Superior temporal gyrus (tissue), 1 donor: ENCODE data around the gene RTL3.
"Not testable (repeated sequence)": the region's sequence is repeated elsewhere in the genome, so short reads cannot be mapped to it uniquely, and the experiment has no call there.

Experiments
- DNase-seq: peaks from one replicate; pipeline ENCODE4 v3.0.0-alpha.2; 2016; ENCODE audit errors: extremely low spot score

RTL3 gene, protein sequence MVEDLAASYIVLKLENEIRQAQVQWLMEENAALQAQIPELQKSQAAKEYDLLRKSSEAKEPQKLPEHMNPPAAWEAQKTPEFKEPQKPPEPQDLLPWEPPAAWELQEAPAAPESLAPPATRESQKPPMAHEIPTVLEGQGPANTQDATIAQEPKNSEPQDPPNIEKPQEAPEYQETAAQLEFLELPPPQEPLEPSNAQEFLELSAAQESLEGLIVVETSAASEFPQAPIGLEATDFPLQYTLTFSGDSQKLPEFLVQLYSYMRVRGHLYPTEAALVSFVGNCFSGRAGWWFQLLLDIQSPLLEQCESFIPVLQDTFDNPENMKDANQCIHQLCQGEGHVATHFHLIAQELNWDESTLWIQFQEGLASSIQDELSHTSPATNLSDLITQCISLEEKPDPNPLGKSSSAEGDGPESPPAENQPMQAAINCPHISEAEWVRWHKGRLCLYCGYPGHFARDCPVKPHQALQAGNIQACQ

DNA sequence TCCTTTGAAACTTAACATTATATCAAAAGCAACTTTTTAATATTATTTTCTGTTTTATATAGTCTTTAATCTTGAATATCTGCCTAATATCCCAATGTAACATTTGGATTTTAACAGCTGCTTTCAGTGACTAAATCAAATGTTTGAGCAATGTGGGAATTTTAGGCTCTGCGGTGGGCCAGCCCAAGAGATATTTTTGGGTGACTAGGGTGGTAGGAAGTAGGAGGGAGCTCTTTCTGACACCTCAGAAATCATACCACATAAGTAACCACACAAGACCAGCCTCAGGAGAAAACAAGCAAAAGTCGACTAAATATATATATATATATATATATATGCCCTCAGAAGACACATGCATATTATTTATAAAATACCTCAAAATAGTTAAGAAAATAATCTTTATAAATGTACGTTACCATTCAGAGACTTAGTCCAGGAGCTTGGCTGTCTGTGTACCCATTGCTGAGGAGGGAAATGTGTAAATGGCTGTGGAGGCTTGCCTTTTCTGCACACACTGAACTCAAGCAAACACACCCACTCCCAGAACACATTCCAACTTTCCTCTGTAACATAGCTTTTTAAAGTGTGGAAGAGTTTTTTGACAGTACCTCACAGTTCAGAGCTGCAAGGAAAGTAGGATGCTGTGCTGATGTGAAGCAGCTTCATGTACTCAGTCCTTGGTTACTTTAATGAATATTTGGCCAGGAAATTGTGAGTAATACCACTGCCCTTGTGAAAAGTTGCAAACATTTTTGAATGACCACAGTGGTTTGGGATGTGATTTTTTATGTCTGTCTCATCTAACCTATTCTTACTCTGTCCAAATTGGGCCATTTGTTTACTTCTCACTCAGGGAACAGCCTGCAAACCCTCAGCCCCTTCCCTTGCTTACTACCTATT lies at the start of gene RTL3:
RTL3 (minus strand) TSS at position 484 of the 900 bp plus-strand sequence. CDS start 908 bp downstream, outside the sequence.
- DNase-seq = no peak

DNA sequence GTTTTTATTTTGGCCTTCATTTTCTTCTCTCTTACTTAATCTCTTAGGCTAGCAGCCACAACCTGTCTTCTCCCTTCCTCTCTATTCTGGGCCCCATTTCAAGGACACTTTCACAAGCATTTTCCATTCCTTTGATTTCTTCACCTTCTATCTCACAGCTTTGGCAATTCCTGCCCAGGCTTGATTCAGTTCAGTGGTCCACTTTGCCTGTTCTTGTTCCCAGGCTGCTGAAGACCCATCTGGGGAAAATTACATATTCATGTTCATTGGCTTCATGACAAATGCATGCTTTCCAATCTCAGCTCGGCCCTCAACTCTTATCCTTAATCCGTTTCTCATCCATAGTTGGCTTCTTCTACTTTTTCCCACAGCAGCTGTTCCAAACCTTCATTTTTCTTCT lies 49.7 kb upstream of the RTL3 start:
- peak; percentile 7 for DNase-seq

DNA sequence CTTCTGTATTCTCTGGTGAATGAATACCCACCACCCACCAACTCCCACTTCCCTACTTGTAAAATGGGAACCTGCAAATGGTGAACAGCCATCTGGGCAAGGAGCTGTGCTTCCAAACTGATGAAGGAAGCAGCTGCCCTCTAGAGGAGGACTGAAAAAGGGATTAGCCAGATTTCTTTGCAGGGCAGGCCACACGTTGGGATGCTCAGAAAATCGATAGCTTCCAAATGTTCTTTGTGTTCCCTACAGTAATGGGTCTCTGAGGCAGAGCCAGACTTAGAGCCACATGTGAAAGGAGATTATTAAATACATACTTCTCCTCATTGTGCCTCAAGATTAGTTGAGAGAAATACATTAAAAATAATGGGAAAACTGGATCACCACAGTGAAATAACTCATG lies 49.1 kb upstream of the RTL3 start:
- no peak for DNase-seq

DNA sequence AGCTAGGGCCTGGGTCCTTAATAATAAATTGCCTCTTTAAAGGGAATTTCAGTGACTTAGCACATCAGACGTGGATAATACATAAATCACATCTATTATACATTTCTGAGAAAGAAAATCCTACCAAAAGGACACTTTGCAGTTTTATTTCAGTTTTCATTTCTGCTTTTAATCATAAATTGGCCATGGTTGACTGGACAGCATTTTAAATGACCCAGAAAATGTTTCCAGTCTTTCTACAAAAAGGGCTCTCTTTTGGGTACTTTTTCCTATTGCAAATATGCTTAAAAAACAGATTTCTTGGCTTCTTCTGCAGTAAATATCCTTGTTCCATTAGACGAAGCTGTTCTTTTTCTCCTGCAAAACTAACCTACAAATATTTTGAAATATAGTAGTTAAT lies 46.9 kb upstream of the RTL3 start:
- DNase-seq = no peak

DNA sequence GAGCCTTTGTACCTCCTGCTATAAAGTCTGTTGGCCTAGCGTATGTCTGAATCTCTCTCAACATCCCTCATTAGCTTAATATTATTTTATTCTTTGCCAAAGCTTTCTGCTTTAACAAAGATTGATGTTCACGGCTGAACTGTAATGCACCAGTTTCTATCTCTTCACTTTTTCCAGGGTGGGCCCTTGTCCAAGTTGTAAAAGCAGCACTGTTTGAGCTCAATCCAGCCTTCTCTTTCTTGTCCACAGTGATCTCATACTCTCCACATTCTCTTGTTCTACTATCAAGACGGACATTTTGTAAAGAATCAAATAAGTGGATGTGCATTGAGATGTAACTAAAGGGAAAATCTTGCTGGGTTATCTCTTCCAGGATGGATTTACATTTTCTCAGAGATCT lies 34.4 kb upstream of the RTL3 start:
- DNase-seq = no peak

DNA sequence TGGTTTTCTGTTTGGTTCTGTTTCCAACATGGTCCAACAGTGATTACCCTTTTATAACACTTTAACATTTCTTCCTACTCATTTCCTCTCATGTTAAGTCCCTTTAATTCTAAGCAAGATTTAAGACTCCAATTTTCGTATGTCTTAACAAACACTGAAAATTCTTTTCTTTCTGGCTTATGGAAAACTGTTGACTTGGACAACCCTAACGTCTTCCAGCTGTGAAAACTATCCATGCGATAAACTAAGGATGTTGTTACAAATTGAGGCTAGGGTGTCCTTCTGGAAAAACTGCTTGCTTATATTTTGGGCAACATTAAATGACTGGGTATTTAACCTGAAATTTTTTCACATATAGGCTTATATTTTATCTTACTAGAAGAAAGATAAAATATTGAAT lies 33.9 kb upstream of the RTL3 start:
- no peak for DNase-seq

DNA sequence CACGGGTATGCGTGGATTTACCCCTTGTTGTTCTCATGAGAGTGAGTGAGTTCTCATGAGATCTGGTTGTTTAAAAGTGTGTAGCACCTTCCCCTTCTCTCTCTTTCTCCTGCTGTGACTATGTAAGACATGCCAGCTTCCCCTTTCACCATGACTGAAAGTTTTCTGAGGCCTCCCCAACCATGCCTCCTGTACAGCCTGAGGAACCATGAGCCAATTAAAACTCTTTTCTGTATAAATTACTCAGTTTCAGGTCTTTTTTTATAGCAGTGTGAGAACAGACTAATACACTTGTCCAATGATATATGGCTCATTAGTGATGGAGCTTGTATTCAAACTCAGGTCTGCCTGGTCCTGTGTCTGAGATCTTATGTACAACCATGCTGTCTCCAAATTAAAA lies 28.5 kb upstream of the RTL3 start:
- DNase-seq = no peak

DNA sequence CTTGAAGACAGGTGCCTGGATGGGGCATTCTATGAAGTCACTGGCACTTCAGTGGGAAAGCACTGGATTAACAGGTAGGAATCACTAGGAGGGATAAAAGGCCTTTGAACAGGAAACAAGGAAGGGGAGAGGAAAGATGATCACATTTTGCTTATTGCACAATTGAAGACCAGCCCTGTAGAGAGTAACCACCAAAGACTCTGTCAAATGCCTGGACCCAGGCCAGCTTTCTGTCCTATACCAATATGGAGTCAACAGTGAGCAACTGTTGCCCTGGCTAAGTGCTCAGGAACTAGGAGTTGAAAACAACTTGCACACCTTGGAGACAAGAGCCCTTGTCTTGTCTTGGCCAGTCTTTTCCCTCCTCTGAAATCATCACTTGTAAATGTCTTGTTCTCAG lies 14.1 kb upstream of the RTL3 start:
- no peak for DNase-seq

DNA sequence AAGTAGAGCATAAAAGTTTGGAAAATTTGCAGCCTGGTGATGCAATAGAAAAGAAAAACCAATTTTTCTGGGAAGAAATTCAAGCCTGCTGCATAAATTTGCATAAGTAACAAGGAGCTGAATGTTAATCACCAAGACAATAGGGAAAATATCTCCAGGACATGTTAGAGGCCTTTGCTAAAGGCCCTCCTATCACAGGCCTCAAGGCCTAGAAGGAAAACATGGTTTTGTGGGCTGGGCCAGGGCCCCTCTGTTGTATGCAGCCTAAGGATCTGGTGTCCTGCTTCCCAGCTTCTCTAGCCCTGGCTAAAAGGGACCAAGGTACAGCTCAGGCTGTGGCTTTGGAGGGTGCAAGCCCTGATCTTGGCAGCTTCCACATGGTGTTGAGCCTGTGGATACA lies 6.2 kb upstream of the RTL3 start:
- DNase-seq = no peak

DNA sequence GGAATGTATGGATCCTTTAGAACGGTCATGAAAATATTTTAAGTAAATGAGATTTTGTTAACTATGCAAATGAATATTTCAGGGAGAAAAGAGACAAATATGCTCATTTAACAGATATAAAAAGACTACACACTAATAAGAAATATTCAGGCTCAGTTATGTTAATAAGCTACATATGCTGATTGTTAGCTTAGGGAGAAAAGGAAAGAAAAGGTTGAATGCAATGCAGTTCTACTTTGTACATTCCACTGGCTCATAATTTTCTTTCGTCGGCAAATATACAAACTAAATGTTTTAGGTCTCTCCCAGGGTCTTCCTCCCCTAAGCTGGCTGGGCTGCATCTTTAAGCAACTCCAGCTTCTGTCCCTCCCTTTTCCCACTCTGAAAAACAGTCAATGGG lies 2.7 kb upstream of the RTL3 start:
- no peak for DNase-seq

DNA sequence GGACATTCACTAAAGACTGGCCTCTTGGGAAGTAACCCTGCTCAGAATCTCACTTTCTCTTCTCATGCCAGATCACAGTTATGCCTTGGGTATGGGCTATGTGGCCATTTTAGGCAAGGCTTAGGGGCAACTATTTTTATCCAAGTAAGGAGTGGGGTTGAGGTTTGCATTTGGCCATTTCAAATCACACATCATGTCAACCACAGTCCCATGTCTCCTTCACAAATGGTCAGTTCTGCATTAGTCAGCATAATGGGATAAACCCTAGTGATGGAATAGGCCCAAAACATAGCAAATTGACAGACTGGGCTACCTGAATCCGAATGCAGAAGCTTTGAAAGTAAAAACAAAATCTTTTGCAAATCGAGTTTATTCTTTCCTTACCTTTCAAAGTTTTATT lies 827 bp upstream of the RTL3 start:
- DNase-seq = no peak

DNA sequence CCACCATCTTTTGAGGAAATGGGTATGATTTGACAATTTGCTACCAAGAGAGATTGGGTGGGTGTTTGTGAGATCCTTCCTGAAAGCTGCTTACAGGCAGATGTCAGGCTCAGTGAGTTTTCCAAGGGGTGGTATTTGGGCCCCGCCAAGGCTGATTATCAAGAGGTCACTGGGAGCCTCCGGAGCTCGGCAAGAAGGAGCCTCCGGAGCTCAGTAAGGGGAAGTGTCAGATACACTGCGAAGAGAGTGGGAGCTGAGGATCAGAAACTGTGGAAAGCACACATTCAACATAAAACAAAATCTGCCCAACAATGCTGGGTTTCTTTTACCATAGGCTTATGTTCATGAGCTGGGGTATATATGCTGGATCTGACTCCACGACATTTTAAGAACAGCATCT lies 714 bp downstream of the RTL3 start:
- no peak for DNase-seq

DNA sequence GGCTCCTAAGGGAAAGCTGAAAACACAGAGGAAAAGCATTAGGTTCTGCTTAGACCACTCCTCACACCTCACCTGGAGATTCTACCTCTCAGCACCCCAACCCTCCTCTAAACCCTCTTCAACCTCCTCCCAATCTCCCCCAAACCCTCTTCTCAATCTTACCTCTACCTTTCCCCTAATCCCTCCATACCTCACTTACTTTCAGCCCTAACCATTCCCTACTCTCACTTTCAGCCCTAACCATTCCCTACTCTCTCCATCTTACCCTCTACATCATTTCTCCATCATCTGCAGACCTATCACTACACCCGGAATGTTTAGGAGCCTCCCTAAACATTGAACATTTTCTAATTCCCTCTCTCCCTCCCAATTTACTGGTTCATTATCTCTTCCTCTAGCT lies 3.5 kb downstream of the RTL3 start:
- DNase-seq = no peak

DNA sequence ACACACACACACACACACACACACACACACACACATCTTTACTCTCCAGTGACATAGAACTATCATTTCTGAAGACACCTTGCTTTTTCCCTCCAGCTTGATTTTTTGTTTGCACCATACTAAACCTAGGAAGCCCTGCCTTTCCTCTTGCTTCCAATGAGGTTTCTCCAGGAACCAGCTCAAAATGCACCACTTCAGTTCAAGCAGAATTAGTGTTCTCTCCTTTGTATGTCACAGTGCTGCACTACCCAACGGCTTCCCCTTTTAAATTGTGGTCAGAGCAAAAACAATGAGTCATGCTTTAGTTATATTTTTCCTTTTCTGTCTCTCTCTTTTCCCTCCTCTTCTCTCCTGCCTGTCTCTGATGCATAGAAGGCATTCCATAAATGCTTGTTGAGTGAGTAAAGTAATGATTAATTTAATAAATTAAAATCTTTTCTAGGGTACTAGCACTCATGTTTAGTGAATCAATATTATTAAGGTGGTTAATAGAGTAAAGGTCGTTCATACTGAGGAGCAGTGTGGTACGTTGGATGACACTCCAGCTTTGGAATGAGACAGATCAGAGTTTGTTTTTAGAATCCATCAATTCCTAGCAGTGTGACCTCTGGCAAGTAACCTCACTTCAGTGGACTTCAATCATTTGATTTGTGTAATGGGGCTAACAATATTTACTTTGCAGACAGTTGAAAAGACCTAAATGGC lies 5.9 kb downstream of the RTL3 start:
- no peak for DNase-seq

DNA sequence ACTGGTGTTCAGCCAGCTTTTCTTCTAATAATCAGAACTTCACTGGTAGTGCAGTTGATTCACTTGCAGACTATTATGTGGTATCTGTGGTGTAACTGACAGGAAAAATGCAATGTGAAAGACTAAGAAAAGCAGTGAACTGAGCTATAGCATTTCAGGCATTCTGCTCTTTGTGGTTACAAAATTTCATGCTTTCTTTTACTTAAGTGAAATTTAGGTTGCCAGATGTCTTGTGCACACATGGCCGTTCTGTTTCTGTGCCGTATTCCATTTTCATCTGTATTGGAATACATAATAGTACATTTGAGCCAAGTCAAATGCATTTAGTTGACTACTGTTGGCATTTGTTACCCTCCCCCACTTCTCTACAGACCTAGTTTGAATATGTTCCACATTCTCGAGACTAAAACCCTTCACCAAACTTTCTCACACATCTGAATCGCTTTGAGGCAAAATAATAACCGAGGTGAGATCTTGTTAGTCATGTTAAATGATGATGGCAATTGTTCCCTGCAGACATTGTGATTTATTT lies 8.2 kb downstream of the RTL3 start:
- no peak for DNase-seq

DNA sequence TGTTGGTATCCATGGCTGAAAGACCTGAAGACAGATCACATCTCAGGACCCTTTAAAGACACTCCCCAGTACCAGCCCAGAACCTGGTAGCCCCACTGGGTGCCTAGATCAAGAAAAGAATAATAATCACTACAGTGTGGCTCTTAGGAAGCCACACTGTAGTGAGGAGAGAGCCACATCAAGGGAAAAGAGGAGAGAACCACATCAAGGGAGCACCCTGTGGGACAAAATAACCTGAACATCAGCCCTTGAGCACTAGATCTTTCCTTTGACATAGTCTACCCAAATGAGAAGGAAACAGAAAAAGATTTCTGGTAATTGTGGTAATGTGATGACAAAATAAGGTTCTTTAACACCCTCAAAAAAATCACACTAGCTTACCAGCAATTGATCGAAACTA lies 15.3 kb downstream of the RTL3 start:
- no peak for DNase-seq

DNA sequence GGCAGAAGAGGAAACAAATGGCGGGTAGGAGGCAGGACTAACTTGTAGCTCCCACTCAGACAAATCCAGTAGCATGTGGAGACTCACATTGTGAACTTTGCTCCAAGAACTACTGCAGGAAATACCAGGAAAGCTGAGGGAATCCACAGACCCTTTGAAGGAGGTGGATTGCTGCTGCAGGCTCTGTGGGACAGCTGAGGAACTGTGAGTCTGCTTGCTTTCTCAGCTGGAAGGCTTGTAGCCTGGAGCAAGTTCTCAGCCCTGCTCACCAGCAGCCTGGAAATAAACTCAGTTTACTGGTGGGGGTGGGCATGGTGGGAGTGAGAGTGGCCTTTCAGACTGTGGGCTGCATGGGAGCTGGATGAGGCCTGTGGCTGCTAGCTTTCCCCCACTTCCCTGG lies 16.0 kb downstream of the RTL3 start:
- DNase-seq = no peak

DNA sequence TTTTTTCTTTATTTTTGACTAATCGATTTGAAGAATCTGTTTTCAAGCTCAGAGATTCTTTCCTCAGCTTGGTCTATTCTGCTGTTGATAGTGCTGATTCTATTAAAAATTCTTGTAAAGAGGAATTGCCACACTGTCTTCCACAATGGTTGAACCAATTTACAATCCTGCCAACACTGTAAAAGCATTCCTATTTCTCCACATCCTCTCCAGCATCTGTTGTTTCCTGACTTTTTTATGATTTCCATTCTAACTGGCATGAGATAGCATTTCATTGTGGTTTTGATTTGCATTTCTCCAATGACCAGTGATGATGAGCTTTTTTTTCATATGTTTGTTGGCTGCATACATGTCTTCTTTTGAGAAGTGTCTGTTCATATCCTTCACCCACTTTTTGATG lies 23.0 kb downstream of the RTL3 start:
- DNase-seq = not testable (repeated sequence)

DNA sequence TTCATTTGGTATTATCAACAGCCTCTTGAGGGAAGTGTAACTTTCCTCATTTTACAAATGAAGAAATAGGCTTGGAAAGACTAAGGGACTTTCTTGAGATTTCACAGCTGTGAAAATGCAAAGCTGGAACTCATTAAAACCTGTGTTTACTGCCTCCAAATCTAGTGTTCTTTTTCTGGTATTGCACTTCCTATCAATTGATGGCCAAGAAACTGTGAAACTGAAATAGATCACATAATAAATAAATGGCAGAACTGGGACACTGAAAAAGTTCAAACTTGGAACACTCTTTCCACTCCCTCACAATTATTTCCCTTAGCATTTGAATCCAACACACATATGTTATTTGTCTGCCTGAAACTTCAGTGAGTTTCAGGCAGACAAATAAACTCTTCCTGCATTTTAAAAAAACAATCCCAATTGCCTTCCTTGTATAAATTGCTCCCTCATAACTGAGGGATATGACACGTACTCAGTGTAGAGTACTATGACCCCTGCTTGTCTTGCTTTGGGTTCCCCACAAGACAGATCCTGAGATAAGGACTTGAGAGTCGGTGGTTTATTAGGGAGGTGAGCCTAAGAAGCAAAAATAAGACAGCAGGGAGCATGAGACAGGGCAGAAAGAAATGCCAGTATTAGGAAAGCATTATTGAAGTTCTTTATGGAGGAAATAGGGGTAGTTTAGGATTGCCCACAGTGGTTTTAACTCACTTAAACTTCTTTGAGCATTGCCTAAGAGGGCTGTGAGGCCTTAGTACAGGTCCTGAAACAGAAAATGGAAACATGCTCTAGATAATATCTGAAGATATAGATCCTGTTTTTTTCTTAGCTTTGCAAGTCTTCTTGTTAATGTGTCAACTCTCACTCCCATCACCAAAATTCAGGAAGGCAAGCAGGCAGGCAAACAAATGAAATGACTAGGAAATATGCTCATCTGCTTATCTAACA lies 33.9 kb downstream of the RTL3 start:
- DNase-seq = no peak

DNA sequence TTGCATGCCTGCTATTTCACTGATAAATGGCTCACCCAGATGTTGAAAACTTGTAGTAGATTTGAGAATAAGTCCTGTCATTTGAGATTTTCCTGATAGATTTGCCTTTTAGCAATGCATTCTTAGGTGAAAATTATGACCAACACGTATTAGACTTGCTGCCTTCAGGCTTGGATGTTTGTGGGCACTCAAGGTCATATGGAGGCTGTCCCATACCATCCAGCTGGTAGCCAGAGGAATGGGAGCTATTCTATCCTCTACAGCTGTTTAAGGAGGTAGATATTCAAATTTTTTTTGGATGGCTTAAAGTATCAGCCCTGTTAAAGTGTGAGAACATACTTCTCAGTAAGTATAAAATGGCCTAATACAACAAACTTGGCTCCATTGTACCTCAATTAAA lies 34.7 kb downstream of the RTL3 start:
- DNase-seq = no peak

DNA sequence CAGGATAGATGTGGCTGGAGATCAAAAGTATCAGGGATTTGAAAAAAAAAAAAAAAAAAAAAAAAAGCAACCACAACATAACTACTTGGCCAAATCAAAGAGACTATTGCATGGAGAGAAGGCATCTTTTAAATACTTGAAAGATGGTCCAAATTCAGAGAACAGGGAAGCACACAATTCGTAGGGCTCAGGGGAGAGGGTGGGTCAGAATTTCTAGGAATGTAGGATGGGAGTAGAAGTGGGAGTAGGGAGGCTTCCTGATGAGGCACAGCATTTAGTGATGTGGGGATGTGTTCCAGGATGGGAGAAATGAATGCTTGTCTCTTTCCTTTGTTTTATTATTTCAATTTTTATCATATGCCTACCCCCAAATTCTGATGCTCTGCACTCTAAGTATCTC lies 36.3 kb downstream of the RTL3 start:
- no peak for DNase-seq
